Esophagus muscularis mucosa (tissue), 3 donors: Measurements from ENCODE around the gene CCDC3.

Experiments
- CTCF ChIP-seq, 3 experiments: fragments of 200-600 bp in 2 of 3; fragments of 450-650 bp in 1 of 3; sonication (generic) in 2 of 3; IDR thresholded peaks; one replicate each; pipeline ENCODE4 v1.5.1; 2017 to 2019; ENCODE audit warnings: antibody characterized with exemption in 3 of 3, mild to moderate bottlenecking in 2 of 3, moderate library complexity in 1 of 3
- POLR2A ChIP-seq: fragments of 450-650 bp; IDR thresholded peaks from one replicate; pipeline ENCODE4 v1.6.1; 2017; ENCODE audit warnings: antibody characterized with exemption, moderate library complexity, mild to moderate bottlenecking, low read depth

DNA sequence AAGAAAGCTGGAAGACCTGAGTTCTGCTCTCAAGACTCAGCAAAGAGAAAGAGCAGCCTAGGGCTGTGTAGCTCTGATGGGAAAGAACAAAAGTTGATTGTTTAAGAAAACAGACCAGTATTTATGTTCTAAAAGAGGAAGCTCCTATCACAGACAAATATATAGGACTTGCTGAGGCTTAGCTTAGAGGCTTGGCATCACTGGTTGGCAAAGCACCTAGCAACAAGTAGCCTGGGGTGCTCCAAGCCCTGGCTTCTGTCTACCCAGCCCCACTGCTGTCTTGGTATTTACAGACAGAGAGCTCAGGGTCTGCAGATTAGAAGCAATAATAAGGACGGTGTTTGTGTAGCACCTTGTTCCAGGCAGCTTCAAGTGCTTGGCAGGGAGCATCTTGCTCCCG lies 36.9 kb upstream of the CCDC3 start:
- TF ChIP-seq CTCF (IDR thresholded peaks at IDR 0.05) (no peak), POLR2A (no peak)
